ENCODE results near the gene RASAL1. TPM values are rescaled to one million over a fixed set of nuclear protein-coding genes. Genes with fewer than 3 reads are reported as not detected.

The RASAL1 gene
- total and polyA plus RNA-seq, 8 donors, result 3.0 to 62.0 (median 23.8) TPM

DNA sequence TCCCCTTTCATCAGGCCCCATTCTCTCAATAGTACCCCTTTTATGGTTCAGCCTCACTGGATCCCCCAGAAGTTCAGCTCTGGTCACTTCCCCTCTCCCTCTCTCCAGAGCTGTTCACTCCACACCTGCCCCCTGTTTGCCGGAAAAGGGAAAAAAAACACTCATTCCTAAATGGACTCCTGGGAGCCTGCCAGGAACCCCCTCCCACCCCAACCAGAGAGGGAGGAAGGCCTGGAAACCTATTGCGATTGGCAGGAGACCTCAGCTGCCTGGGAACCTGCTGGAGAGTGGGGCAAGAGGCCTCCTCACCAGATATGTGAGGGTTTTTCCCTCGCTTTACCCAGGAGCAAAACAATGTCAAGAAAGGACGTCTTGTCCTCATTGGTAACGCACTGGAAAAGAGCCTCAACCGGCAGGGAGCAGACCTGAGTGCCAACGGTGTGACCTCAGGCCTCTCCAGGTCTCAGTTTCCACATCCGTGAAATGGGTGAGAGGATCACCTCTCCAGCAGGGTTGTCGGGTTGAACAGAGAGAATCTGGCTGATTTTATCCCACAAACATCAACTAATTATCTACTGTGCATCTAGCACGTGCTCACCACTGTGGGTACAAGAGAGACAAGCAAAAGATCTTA, 74.4 kb downstream of the RASAL1 start:
- TF ChIP-seq EP300 (IDR thresholded peaks at IDR 0.05), result no peak
- TF ChIP-seq, protein P1, sequence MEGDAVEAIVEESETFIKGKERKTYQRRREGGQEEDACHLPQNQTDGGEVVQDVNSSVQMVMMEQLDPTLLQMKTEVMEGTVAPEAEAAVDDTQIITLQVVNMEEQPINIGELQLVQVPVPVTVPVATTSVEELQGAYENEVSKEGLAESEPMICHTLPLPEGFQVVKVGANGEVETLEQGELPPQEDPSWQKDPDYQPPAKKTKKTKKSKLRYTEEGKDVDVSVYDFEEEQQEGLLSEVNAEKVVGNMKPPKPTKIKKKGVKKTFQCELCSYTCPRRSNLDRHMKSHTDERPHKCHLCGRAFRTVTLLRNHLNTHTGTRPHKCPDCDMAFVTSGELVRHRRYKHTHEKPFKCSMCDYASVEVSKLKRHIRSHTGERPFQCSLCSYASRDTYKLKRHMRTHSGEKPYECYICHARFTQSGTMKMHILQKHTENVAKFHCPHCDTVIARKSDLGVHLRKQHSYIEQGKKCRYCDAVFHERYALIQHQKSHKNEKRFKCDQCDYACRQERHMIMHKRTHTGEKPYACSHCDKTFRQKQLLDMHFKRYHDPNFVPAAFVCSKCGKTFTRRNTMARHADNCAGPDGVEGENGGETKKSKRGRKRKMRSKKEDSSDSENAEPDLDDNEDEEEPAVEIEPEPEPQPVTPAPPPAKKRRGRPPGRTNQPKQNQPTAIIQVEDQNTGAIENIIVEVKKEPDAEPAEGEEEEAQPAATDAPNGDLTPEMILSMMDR (IDR thresholded peaks at IDR 0.05), result no peak
- 58 to 67% (median 66%) methylated on average over 10 of the region's 10 CpGs for WGBS, 5 donors
- intact Hi-C loops (cut with DNase I; ENCODE audit: low total_unique reads), result no loop called here
- DNase-seq, result peak in 1 of 2 donors; percentile 46
- H3K4me3 ChIP-seq, result no peak overlapping the region
- H3K27ac ChIP-seq, result no peak overlapping the region
- H3K4me1 ChIP-seq, result peaks cover 11 to 24% (median 14%) of the 10 kb centered on the region in 4 donors
- peaks cover 20 to 80% (median 41%) of the 10 kb centered on the region in 3 donors for H3K27me3 ChIP-seq
- no peaks in the 10 kb centered on the region for H3K36me3 ChIP-seq
- no peaks in the 10 kb centered on the region for H3K9me3 ChIP-seq

- peaks cover 11 to 24% (median 15%) of the 10 kb centered on the region in 4 donors for H3K4me1 ChIP-seq
- TF ChIP-seq, protein P1 (IDR thresholded peaks at IDR 0.05), result no peak
- TF ChIP-seq EP300 (IDR thresholded peaks at IDR 0.05) (no peak), POLR2A (IDR thresholded peaks at IDR 0.05) (no peak), POLR2AphosphoS5 (IDR thresholded peaks at IDR 0.05) (no peak)
- no peaks in the 10 kb centered on the region for H3K9me3 ChIP-seq
- no peak for DNase-seq
- intact Hi-C loops (cut with DNase I; ENCODE audit: low total_unique reads), result no loop called here
- H3K4me3 ChIP-seq, result no peak overlapping the region
- H3K27ac ChIP-seq, result no peak overlapping the region
- 79 to 88% (median 85%) methylated on average over 7 of the region's 7 CpGs for WGBS, 5 donors
- no peaks in the 10 kb centered on the region for H3K36me3 ChIP-seq
- H3K27me3 ChIP-seq, result peaks cover 20 to 80% (median 48%) of the 10 kb centered on the region in 3 donors
Measured at GRCh38 chr12:113060336-113060960, 75.1 kb downstream of the RASAL1 start.

DNA sequence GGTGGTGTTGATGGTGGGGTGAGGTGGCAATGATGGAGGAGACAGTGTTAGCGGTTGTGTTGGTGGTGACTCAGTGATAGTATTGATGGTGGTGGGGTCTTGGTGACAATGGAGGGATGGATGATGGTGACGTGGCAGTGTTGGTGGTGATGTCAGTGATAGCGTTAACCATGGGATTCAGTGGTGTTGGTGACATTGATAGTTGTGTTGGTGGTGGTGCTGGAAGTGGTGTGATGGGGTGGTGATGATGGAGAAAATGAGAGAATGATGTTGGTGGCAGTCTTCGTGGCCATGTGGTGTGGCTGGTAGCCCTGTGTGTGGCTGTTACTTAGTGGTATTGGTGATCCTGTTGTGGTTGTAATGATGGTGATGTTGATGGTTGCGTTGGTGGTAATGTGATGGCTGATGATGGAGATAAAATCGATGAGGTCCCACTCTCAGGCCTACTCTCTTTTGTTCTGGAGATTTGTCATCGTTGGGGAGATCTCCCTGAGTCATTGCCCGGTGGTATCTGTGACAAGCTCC, 76.4 kb downstream of the RASAL1 start:
- no peak overlapping the region for H3K27ac ChIP-seq
- 74 to 85% (median 84%) methylated on average over 8 of the region's 8 CpGs for WGBS, 5 donors
- H3K36me3 ChIP-seq, result no peaks in the 10 kb centered on the region
- intact Hi-C loops (cut with DNase I; ENCODE audit: low total_unique reads), result no loop called here
- no peak for DNase-seq
- no peak overlapping the region for H3K4me3 ChIP-seq
- TF ChIP-seq POLR2A (IDR thresholded peaks at IDR 0.05), result no peak
- H3K4me1 ChIP-seq, result peaks cover 11 to 16% (median 14%) of the 10 kb centered on the region in 4 donors
- H3K27me3 ChIP-seq, result peaks cover 12 to 77% (median 41%) of the 10 kb centered on the region in 3 donors
- no peaks in the 10 kb centered on the region for H3K9me3 ChIP-seq

- Histone ChIP-seq H3K27ac (no peak overlapping the region), H3K9me3 (no peaks in the 10 kb centered on the region), H3K36me3 (no peaks in the 10 kb centered on the region), H3K27me3 (peaks cover 9 to 74% (median 35%) of the 10 kb centered on the region in 3 donors), H3K4me3 (no peak overlapping the region), H3K4me1 (peaks cover 11 to 16% (median 14%) of the 10 kb centered on the region in 4 donors)
- TF ChIP-seq, protein P1 (IDR thresholded peaks at IDR 0.05), result no peak
- TF ChIP-seq EP300 (IDR thresholded peaks at IDR 0.05) (no peak), POLR2A (IDR thresholded peaks at IDR 0.05) (no peak), POLR2AphosphoS5 (IDR thresholded peaks at IDR 0.05) (no peak)
- 84 to 100% (median 95%) methylated on average over 1 of the region's 1 CpG for WGBS, 5 donors
- no peak for DNase-seq
- intact Hi-C loops (cut with DNase I; ENCODE audit: low total_unique reads), result no loop called here
Measured at GRCh38 chr12:113058553-113058952, 77.0 kb downstream of the RASAL1 start.

Measured in stomach (tissue), 9 donors.